Liver (tissue), 9 donors: Measurements from ENCODE around the gene HIVEP2. TPM values are rescaled to one million over a fixed set of nuclear protein-coding genes. Genes with fewer than 3 reads are reported as not detected.

Experiments used
- DNase-seq: peaks from one replicate; pipeline ENCODE4 v3.0.0-alpha.2; 2017; ENCODE audit warnings: low spot score
- H3K27ac ChIP-seq, 2 donors: one replicate each; pipeline ENCODE4 v1.7.0; 2013; ENCODE audit warnings: inconsistent platforms in 2 of 2, low read length in 2 of 2, control low read depth in 1 of 2, low read depth in 1 of 2, mild to moderate bottlenecking in 1 of 2
- H3K27me3 ChIP-seq, 4 donors: one replicate each; pipeline versions ENCODE4 v1.6.1 to v1.7.0; 2013; ENCODE audit warnings: low read length in 3 of 4, inconsistent platforms in 1 of 4, mild to moderate bottlenecking in 1 of 4, moderate library complexity in 1 of 4; ENCODE audit not compliant: control insufficient read depth in 4 of 4, insufficient read depth in 4 of 4
- H3K36me3 ChIP-seq, 4 donors: one replicate each; pipeline versions ENCODE4 v1.6.1 to v1.7.0; 2013; ENCODE audit warnings: low read length in 3 of 4, mild to moderate bottlenecking in 3 of 4, low read depth in 1 of 4, moderate library complexity in 1 of 4; ENCODE audit not compliant: control insufficient read depth in 4 of 4, insufficient read depth in 3 of 4
- H3K4me1 ChIP-seq, 4 donors: one replicate each; pipeline versions ENCODE4 v1.6.1 to v1.7.0; 2013; ENCODE audit warnings: low read length in 3 of 4, mild to moderate bottlenecking in 3 of 4, moderate library complexity in 1 of 4; ENCODE audit not compliant: control insufficient read depth in 4 of 4, insufficient read depth in 4 of 4
- H3K4me3 ChIP-seq, 3 donors: one replicate each; pipeline versions ENCODE4 v1.6.1 to v1.7.0; 2013; ENCODE audit warnings: low read length in 3 of 3, control low read depth in 1 of 3, low read depth in 1 of 3, mild to moderate bottlenecking in 1 of 3
- H3K9ac ChIP-seq, 2 donors: one replicate each; pipeline ENCODE4 v1.7.0; 2013; ENCODE audit warnings: low read length in 2 of 2, mild to moderate bottlenecking in 2 of 2, moderate library complexity in 2 of 2, control low read depth in 1 of 2, low read depth in 1 of 2
- H3K9me3 ChIP-seq, 4 donors: one replicate each; pipeline versions ENCODE4 v1.6.1 to v1.7.0; 2013; ENCODE audit warnings: low read length in 3 of 4; ENCODE audit not compliant: control insufficient read depth in 4 of 4
- ATF3 ChIP-seq: IDR thresholded peaks from 2 replicates; pipeline ENCODE4 v1.6.1; 2016; ENCODE audit warnings: antibody characterized with exemption
- CTCF ChIP-seq: fragments of 150-350 bp; IDR thresholded peaks from 2 replicates; pipeline ENCODE4 v1.5.1; 2017; ENCODE audit warnings: improper control_type of control experiment, low read depth, low read length; ENCODE audit not compliant: missing input control
- EGR1 ChIP-seq, 2 donors: IDR thresholded peaks; 2 replicates each; pipeline ENCODE4 v1.6.1; 2016 to 2018; ENCODE audit warnings: antibody characterized with exemption in 2 of 2, low read depth in 2 of 2
- FOXA1 ChIP-seq: IDR thresholded peaks from 2 replicates; pipeline ENCODE4 v1.6.1; 2016; ENCODE audit warnings: antibody characterized with exemption
- FOXA2 ChIP-seq: IDR thresholded peaks from 2 replicates; pipeline ENCODE4 v1.6.1; 2016; ENCODE audit warnings: antibody characterized with exemption
- GABPA ChIP-seq, 2 donors: IDR thresholded peaks in 1 of 2; conservative IDR thresholded peaks in 1 of 2; 2 replicates each; pipeline ENCODE4 v1.6.1; 2016; ENCODE audit warnings: antibody characterized with exemption in 2 of 2, mild to moderate bottlenecking in 1 of 2, moderate library complexity in 1 of 2
- HNF4A ChIP-seq, 2 donors: conservative IDR thresholded peaks; 2 replicates each; pipeline ENCODE4 v1.6.1; 2016; ENCODE audit warnings: antibody characterized with exemption in 2 of 2, mild to moderate bottlenecking in 2 of 2
- HNF4G ChIP-seq: IDR thresholded peaks from 2 replicates; pipeline ENCODE4 v1.6.1; 2016; ENCODE audit warnings: antibody characterized with exemption
- JUND ChIP-seq, 2 donors: IDR thresholded peaks; 2 replicates each; pipeline ENCODE4 v1.6.1; 2016; ENCODE audit warnings: antibody characterized with exemption in 2 of 2
- NR2F2 ChIP-seq: IDR thresholded peaks from 2 replicates; pipeline ENCODE4 v1.6.1; 2016; ENCODE audit warnings: antibody characterized with exemption
- RAD21 ChIP-seq, 2 donors: IDR thresholded peaks; 2 replicates each; pipeline ENCODE4 v1.6.1; 2016; ENCODE audit warnings: antibody characterized with exemption in 2 of 2, mild to moderate bottlenecking in 2 of 2
- RXRA ChIP-seq, 2 donors: IDR thresholded peaks; 2 replicates each; pipeline ENCODE4 v1.6.1; 2017 to 2018; ENCODE audit warnings: antibody characterized with exemption in 2 of 2, mild to moderate bottlenecking in 1 of 2
- SP1 ChIP-seq: IDR thresholded peaks from 2 replicates; pipeline ENCODE4 v1.6.1; 2018; ENCODE audit warnings: antibody characterized with exemption, mild to moderate bottlenecking
- TAF1 ChIP-seq: conservative IDR thresholded peaks from 2 replicates; pipeline ENCODE4 v1.6.1; 2016; ENCODE audit warnings: antibody characterized with exemption, mild to moderate bottlenecking
- YY1 ChIP-seq: IDR thresholded peaks from 2 replicates; pipeline ENCODE4 v1.6.1; 2016; ENCODE audit warnings: antibody characterized with exemption, mild to moderate bottlenecking
- ZBTB33 ChIP-seq: IDR thresholded peaks from 2 replicates; pipeline ENCODE4 v1.6.1; 2016; ENCODE audit warnings: antibody characterized with exemption
- WGBS: extraction: QIAGEN DNeasy Blood & Tissue Kit; methylation state at CpG from one replicate; pipeline ENCODE4 v1.1.7; 2013; 5-methylcytosine and 5-hydroxymethylcytosine counted together
- polyA plus RNA-seq, 2 donors: library from polyadenylated mRNA; stranded (reverse) in 1 of 2; unstranded in 1 of 2; fragments of 200-250 nt in 1 of 2; fragments of >200 nt in 1 of 2; fragmentation: Nextera tagmentation in 1 of 2; extraction: Ambion mirVana in 1 of 2; gene quantifications; one replicate each; pipeline versions ENCODE4 v1.2.1 to v1.2.3, GENCODE V29; 2013 to 2015
- total RNA-seq, 2 donors: library from RNA; depleted of rRNA; stranded (reverse); fragments of >200 nt; gene quantifications; one replicate each; pipeline ENCODE4 v1.2.3, GENCODE V29; 2014
- TF ChIP-seq, protein P1 (sequence below): IDR thresholded peaks from 2 replicates; pipeline ENCODE4 v1.6.1; 2016; ENCODE audit warnings: antibody characterized with exemption
- TF ChIP-seq, protein P2 (sequence below): IDR thresholded peaks from 2 replicates; pipeline ENCODE4 v1.6.1; 2016; ENCODE audit warnings: antibody characterized with exemption, mild to moderate bottlenecking
- donor health status: healthy.
- donor health status: healthy.
- donor health status: healthy.
- donor health status: healthy.
- donor health status: healthy.

The HIVEP2 gene
- total and polyA plus RNA-seq, 4 donors, result 0.82 to 6.6 (median 1.3) TPM

DNA sequence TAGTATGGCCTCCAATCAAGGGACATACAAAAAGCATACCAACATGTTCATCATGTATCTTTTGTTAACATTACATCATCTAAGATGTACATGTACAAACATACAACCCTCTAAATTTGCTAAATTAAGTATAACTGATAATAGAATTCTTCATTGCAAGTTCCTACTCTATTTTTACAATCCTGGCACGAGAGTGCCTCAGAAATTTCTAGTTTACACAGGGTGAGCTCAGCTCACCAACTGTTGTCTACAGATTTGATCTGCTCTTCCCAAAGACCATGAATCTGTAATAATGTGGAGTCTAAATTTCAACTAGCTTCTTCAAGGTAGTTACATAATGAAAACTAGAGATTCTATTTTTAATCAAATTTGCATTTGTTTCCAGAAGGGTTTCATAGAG, 179.7 kb downstream of the HIVEP2 start:
- no peak for DNase-seq
- Histone ChIP-seq H3K9me3 (no peaks in the 10 kb centered on the region), H3K9ac (no peak overlapping the region), H3K27ac (no peak overlapping the region), H3K27me3 (no peaks in the 10 kb centered on the region), H3K36me3 (peaks cover 0 to 11% (median 9%) of the 10 kb centered on the region in 4 donors), H3K4me1 (no peaks in the 10 kb centered on the region), H3K4me3 (no peak overlapping the region)
- TF ChIP-seq GABPA (IDR thresholded peaks at IDR 0.05 in 1 of 2, conservative IDR thresholded peaks at IDR 0.05 in 1 of 2) (no peak), ZBTB33 (no peak), ATF3 (no peak), FOXA1 (no peak), JUND (IDR thresholded peaks at IDR 0.05) (no peak), FOXA2 (no peak), TAF1 (no peak), EGR1 (IDR thresholded peaks at IDR 0.05; ENCODE audit: low read depth in 2 of 2) (no peak), HNF4A (conservative IDR thresholded peaks at IDR 0.05) (no peak), RXRA (IDR thresholded peaks at IDR 0.05) (no peak), SP1 (no peak), YY1 (no peak), CTCF (no peak), HNF4G (no peak), NR2F2 (no peak), RAD21 (IDR thresholded peaks at IDR 0.05) (no peak)
- TF ChIP-seq, protein P1, sequence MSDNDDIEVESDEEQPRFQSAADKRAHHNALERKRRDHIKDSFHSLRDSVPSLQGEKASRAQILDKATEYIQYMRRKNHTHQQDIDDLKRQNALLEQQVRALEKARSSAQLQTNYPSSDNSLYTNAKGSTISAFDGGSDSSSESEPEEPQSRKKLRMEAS, result no peak
- TF ChIP-seq, protein P2, sequence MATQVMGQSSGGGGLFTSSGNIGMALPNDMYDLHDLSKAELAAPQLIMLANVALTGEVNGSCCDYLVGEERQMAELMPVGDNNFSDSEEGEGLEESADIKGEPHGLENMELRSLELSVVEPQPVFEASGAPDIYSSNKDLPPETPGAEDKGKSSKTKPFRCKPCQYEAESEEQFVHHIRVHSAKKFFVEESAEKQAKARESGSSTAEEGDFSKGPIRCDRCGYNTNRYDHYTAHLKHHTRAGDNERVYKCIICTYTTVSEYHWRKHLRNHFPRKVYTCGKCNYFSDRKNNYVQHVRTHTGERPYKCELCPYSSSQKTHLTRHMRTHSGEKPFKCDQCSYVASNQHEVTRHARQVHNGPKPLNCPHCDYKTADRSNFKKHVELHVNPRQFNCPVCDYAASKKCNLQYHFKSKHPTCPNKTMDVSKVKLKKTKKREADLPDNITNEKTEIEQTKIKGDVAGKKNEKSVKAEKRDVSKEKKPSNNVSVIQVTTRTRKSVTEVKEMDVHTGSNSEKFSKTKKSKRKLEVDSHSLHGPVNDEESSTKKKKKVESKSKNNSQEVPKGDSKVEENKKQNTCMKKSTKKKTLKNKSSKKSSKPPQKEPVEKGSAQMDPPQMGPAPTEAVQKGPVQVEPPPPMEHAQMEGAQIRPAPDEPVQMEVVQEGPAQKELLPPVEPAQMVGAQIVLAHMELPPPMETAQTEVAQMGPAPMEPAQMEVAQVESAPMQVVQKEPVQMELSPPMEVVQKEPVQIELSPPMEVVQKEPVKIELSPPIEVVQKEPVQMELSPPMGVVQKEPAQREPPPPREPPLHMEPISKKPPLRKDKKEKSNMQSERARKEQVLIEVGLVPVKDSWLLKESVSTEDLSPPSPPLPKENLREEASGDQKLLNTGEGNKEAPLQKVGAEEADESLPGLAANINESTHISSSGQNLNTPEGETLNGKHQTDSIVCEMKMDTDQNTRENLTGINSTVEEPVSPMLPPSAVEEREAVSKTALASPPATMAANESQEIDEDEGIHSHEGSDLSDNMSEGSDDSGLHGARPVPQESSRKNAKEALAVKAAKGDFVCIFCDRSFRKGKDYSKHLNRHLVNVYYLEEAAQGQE, result no peak
- 92% methylated on average over 1 of the region's 1 CpG for WGBS
